ENCODE results near the gene EDA. TPM values are rescaled to one million over a fixed set of nuclear protein-coding genes. Genes with fewer than 3 reads are reported as not detected.

EDA gene
- total RNA-seq, 1 experiment from 2014 or later = 1.1 TPM

DNA sequence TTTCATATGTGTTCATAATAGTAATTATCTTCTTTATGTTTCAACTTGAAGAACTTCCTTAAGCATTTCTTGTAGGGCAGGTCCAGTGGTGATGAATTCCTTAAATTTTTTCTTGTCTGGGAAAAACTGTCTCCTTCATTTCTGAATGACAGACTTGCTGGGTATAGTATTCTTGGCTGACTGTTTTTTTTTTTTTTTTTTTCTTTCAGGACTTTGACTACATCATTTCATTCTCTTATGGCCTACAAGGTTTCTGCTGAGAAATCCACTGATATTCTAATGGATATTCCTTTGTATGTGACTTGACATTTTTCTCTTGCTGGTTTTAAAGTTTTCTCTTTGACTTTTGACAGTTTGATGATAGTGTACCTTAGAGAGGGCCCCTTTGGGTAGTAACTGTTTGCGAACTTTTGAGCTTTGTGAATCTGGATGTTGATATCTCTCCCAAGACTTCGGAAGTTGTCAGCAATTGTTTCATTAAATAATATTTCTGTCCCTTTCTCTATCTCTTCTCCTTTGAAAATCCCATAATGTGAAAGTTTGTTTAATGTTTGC lies 54.2 kb downstream of the EDA start:
- Mint-ChIP-seq H3K4me3 (ENCODE audit: unreplicated experiment) (no peak overlapping the region), H3K27ac (ENCODE audit: low read depth, unreplicated experiment) (no peak overlapping the region), H3K36me3 (ENCODE audit: insufficient read depth, unreplicated experiment) (no peaks in the 10 kb centered on the region), H3K4me1 (ENCODE audit: insufficient read depth, unreplicated experiment) (no peaks in the 10 kb centered on the region), H3K27me3 (ENCODE audit: insufficient read depth, unreplicated experiment) (no peaks in the 10 kb centered on the region), H3K9me3 (ENCODE audit: unreplicated experiment) (peaks cover 51% of the 10 kb centered on the region)
- ChIA-PET CTCF (interaction anchor here (0.7 kb wide), 1 partner anchor 164 kb away, joined by 5 read pairs; no protein-coding TSS in a partner anchor), POLR2A (no interaction called here)
- TF ChIP-seq, protein P1, sequence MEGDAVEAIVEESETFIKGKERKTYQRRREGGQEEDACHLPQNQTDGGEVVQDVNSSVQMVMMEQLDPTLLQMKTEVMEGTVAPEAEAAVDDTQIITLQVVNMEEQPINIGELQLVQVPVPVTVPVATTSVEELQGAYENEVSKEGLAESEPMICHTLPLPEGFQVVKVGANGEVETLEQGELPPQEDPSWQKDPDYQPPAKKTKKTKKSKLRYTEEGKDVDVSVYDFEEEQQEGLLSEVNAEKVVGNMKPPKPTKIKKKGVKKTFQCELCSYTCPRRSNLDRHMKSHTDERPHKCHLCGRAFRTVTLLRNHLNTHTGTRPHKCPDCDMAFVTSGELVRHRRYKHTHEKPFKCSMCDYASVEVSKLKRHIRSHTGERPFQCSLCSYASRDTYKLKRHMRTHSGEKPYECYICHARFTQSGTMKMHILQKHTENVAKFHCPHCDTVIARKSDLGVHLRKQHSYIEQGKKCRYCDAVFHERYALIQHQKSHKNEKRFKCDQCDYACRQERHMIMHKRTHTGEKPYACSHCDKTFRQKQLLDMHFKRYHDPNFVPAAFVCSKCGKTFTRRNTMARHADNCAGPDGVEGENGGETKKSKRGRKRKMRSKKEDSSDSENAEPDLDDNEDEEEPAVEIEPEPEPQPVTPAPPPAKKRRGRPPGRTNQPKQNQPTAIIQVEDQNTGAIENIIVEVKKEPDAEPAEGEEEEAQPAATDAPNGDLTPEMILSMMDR (IDR thresholded peaks at IDR 0.05; ENCODE audit: unreplicated experiment) = no peak
- intact Hi-C loops (cut with micrococcal nuclease) = no loop called here
- no TSS peak for BruUV-seq (replicated peaks)
- DNase-seq (ENCODE audit: unreplicated experiment) = no peak

DNA sequence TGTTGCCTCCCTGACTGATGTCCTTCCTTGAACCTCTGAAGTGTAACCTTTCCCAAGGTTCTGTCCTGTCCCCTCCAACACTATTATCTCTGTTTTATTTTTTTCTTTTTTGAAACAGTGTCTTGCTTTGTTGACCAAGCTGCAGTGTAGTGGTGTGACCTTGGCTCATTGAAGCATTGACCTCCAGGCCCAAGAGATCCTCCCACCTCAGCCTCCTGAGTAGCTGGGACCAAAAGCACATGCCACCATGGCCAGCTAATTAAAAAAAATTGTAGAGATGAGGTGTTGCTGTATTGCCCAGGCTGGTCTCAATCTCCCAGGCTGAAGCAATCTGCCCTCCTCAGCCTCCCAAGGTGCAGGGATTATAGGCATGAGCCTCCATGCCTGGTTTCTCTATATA lies 59.0 kb downstream of the EDA start:
- CTCF ChIA-PET = interaction anchor here (1.1 kb wide), 1 partner anchor 182 kb away, joined by 3 read pairs; no protein-coding TSS in a partner anchor
- no TSS peak for BruUV-seq (replicated peaks)
- H3K27me3 Mint-ChIP-seq (ENCODE audit: insufficient read depth, unreplicated experiment) = no peaks in the 10 kb centered on the region
- DNase-seq (ENCODE audit: unreplicated experiment) = no peak
- no peaks in the 10 kb centered on the region for H3K36me3 Mint-ChIP-seq (ENCODE audit: insufficient read depth, unreplicated experiment)
- H3K27ac Mint-ChIP-seq (ENCODE audit: low read depth, unreplicated experiment) = no peak overlapping the region
- POLR2A ChIA-PET = no interaction called here
- TF ChIP-seq, protein P1 (IDR thresholded peaks at IDR 0.05; ENCODE audit: unreplicated experiment) = no peak
- no peak overlapping the region for H3K4me3 Mint-ChIP-seq (ENCODE audit: unreplicated experiment)
- H3K4me1 Mint-ChIP-seq (ENCODE audit: insufficient read depth, unreplicated experiment) = no peaks in the 10 kb centered on the region
- intact Hi-C loops (cut with micrococcal nuclease) = no loop called here
- H3K9me3 Mint-ChIP-seq (ENCODE audit: unreplicated experiment) = peaks cover 36% of the 10 kb centered on the region

DNA sequence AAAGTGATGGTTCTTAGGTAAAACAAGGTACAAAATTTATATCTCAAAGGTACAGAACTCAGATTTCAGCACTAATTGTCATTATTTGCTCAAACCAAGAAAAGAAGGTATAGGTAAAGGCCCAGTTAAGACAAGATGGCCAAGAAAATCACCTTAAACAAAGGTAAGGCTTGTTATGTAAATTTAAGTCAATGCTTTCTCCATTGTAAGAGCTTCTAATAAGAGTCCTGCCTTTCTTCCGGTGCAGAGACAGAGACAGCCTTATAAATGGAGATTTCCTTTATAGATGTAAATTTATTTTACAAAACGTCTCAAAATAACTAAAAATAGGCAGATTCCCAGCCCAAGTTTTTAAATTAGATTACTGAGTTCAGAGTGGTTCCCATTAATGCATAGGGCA lies 89.9 kb downstream of the EDA start:
- H3K4me3 Mint-ChIP-seq (ENCODE audit: unreplicated experiment) = no peak overlapping the region
- no peaks in the 10 kb centered on the region for H3K36me3 Mint-ChIP-seq (ENCODE audit: insufficient read depth, unreplicated experiment)
- DNase-seq (ENCODE audit: unreplicated experiment) = no peak
- TF ChIP-seq, protein P1 (IDR thresholded peaks at IDR 0.05; ENCODE audit: unreplicated experiment) = no peak
- no peak overlapping the region for H3K27ac Mint-ChIP-seq (ENCODE audit: low read depth, unreplicated experiment)
- H3K9me3 Mint-ChIP-seq (ENCODE audit: unreplicated experiment) = peaks cover 17% of the 10 kb centered on the region
- POLR2A ChIA-PET = no interaction called here
- H3K27me3 Mint-ChIP-seq (ENCODE audit: insufficient read depth, unreplicated experiment) = peaks cover 4% of the 10 kb centered on the region
- no TSS peak for BruUV-seq (replicated peaks)
- CTCF ChIA-PET = no interaction called here
- H3K4me1 Mint-ChIP-seq (ENCODE audit: insufficient read depth, unreplicated experiment) = no peaks in the 10 kb centered on the region
- intact Hi-C loops (cut with micrococcal nuclease) = no loop called here

DNA sequence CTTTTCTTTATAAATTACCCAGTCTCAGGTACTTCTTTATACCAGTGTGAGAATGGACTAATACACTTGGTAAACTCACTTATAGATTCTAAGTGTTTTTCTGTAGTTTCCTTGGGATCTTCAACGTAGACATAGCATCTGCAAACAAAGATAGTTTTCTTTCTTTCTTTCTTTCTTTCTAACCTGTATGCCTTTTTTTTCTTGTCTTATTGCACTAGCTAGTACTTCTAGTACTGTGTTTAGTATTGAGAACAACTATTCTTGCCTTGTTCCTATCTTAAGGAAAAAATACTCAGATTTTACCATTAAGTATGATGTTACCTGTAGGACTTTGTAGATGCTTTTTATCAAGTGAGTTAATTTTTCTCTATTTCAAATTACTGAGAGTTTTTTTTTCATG lies 102.2 kb downstream of the EDA start:
- Mint-ChIP-seq H3K9me3 (ENCODE audit: unreplicated experiment) (peaks cover 30% of the 10 kb centered on the region), H3K27ac (ENCODE audit: low read depth, unreplicated experiment) (no peak overlapping the region), H3K4me1 (ENCODE audit: insufficient read depth, unreplicated experiment) (no peaks in the 10 kb centered on the region), H3K36me3 (ENCODE audit: insufficient read depth, unreplicated experiment) (no peaks in the 10 kb centered on the region), H3K27me3 (ENCODE audit: insufficient read depth, unreplicated experiment) (no peaks in the 10 kb centered on the region), H3K4me3 (ENCODE audit: unreplicated experiment) (no peak overlapping the region)
- DNase-seq (ENCODE audit: unreplicated experiment) = no peak
- no TSS peak for BruUV-seq (replicated peaks)
- ChIA-PET POLR2A (no interaction called here), CTCF (no interaction called here)
- intact Hi-C loops (cut with micrococcal nuclease) = no loop called here
- TF ChIP-seq, protein P1 (IDR thresholded peaks at IDR 0.05; ENCODE audit: unreplicated experiment) = no peak
